Neural cell (in vitro differentiated cells): ENCODE measurements around the gene NKD2. TPM values are rescaled to one million over a fixed set of nuclear protein-coding genes. Genes with fewer than 3 reads are reported as not detected.

Experiments used
- H2AFZ ChIP-seq: fragments of 200-600, 300-800 bp; sonication (generic), shearing (Covaris generic); 2 replicates; pipeline ENCODE4 v1.6.0; 2014; ENCODE audit warnings: low read depth, mild to moderate bottlenecking, antibody characterized with exemption, low read length, moderate library complexity
- H3F3A ChIP-seq: fragments of 200-600 bp; shearing (Covaris generic); 2 replicates; pipeline ENCODE4 v1.6.1; 2016; ENCODE audit warnings: mild to moderate bottlenecking, moderate library complexity, mixed read lengths, antibody characterized with exemption, low read length; ENCODE audit not compliant: insufficient read depth, poor library complexity, severe bottlenecking
- H3K27ac ChIP-seq: fragments of 200-600, 300-800 bp; sonication (generic), shearing (Covaris generic); 2 replicates; pipeline ENCODE4 v1.5.1; 2014; ENCODE audit warnings: mild to moderate bottlenecking, low read length, moderate library complexity
- H3K27me3 ChIP-seq: fragments of 300-800, 200-600 bp; sonication (generic), shearing (Covaris generic); 2 replicates; pipeline ENCODE4 v1.6.0; 2014; ENCODE audit warnings: mild to moderate bottlenecking, low read depth, low read length, moderate library complexity; ENCODE audit not compliant: insufficient read depth
- H3K36me3 ChIP-seq: fragments of 300-800, 200-600 bp; sonication (generic), shearing (Covaris generic); 2 replicates; pipeline ENCODE4 v1.5.1; 2014; ENCODE audit warnings: mild to moderate bottlenecking, antibody characterized with exemption, low read length, moderate library complexity; ENCODE audit not compliant: insufficient read depth
- H3K4me2 ChIP-seq: fragments of 300-800, 200-600 bp; sonication (generic), shearing (Covaris generic); 2 replicates; pipeline ENCODE4 v1.6.0; 2014; ENCODE audit warnings: mild to moderate bottlenecking, low read length
- H3K4me3 ChIP-seq: fragments of 300-800, 200-600 bp; sonication (generic), shearing (Covaris generic); 2 replicates; pipeline ENCODE4 v1.5.1; 2014; ENCODE audit warnings: mild to moderate bottlenecking, low read length, moderate library complexity
- H3K79me2 ChIP-seq: fragments of 200-600 bp; shearing (Covaris generic); replicated peaks from 2 replicates; pipeline ENCODE4 v1.6.0; 2014; ENCODE audit warnings: mild to moderate bottlenecking, low read length, moderate library complexity; ENCODE audit not compliant: insufficient read depth
- H3K9ac ChIP-seq: fragments of 300-800, 200-600 bp; sonication (generic), shearing (Covaris generic); 2 replicates; pipeline ENCODE4 v1.6.1; 2016; ENCODE audit warnings: mild to moderate bottlenecking, low read length, mixed read lengths
- H3K9me2 ChIP-seq: fragments of 200-600 bp; shearing (Covaris generic); 2 replicates; pipeline ENCODE4 v1.6.1; 2016; ENCODE audit warnings: mild to moderate bottlenecking, low read length, mixed read lengths; ENCODE audit not compliant: insufficient read depth
- H3K9me3 ChIP-seq: fragments of 200-600, 300-800 bp; sonication (generic), shearing (Covaris generic); 2 replicates; pipeline ENCODE4 v1.6.1; 2016; ENCODE audit warnings: mild to moderate bottlenecking, mixed run types, low read length, moderate library complexity, mixed read lengths
- H4K20me1 ChIP-seq: fragments of 200-600 bp; shearing (Covaris generic); 2 replicates; pipeline ENCODE4 v1.6.1; 2016; ENCODE audit warnings: mild to moderate bottlenecking, mixed run types; ENCODE audit not compliant: insufficient read depth
- EP300 ChIP-seq: fragments of 450-650 bp; conservative IDR thresholded peaks from 2 replicates; pipeline ENCODE4 v1.6.1; 2014; ENCODE audit warnings: antibody characterized with exemption, mild to moderate bottlenecking, moderate library complexity; ENCODE audit not compliant: poor library complexity, severe bottlenecking
- EZH2 ChIP-seq: fragments of 200-600, 300-800 bp; shearing (Covaris generic), sonication (generic); IDR thresholded peaks from 2 replicates; pipeline ENCODE4 v1.6.1; 2014; ENCODE audit warnings: antibody characterized with exemption, low read length, borderline replicate concordance, mild to moderate bottlenecking; ENCODE audit not compliant: insufficient read depth, poor library complexity, severe bottlenecking
- MXI1 ChIP-seq: fragments of 450-650 bp; conservative IDR thresholded peaks from 2 replicates; pipeline ENCODE4 v1.6.1; 2014; ENCODE audit warnings: antibody characterized with exemption, mild to moderate bottlenecking; ENCODE audit not compliant: poor library complexity, severe bottlenecking
- POLR2AphosphoS5 ChIP-seq: IDR thresholded peaks from 2 replicates; pipeline ENCODE4 v1.6.1; 2012
- RAD21 ChIP-seq: fragments of 450-650 bp; conservative IDR thresholded peaks from 2 replicates; pipeline ENCODE4 v1.6.1; 2014; ENCODE audit warnings: antibody characterized with exemption, mild to moderate bottlenecking, moderate library complexity
- SMC3 ChIP-seq: fragments of 450-650 bp; conservative IDR thresholded peaks from 2 replicates; pipeline ENCODE4 v1.6.1; 2014; ENCODE audit warnings: antibody characterized with exemption, mild to moderate bottlenecking, moderate library complexity; ENCODE audit not compliant: poor library complexity
- TAF1 ChIP-seq: IDR thresholded peaks from 2 replicates; pipeline ENCODE4 v1.6.1; 2012; ENCODE audit warnings: low read depth
- polyA plus RNA-seq: library from polyadenylated mRNA; depleted of rRNA; stranded (reverse); fragments of >200 nt; gene quantifications from 2 replicates; pipeline ENCODE4 v1.2.3, GENCODE V29; 2014
- TF ChIP-seq, protein P1 (sequence below): fragments of 450-650 bp; IDR thresholded peaks from 2 replicates; pipeline ENCODE4 v1.5.1; 2014; ENCODE audit warnings: antibody characterized with exemption, mild to moderate bottlenecking, moderate library complexity; ENCODE audit not compliant: poor library complexity, severe bottlenecking
- TF ChIP-seq, protein P2 (sequence below): IDR thresholded peaks from 2 replicates; pipeline ENCODE4 v1.6.1; 2012; ENCODE audit warnings: borderline replicate concordance

The NKD2 gene
- polyA plus RNA-seq, 1 donor from 2014 or later: 7.2 TPM

DNA sequence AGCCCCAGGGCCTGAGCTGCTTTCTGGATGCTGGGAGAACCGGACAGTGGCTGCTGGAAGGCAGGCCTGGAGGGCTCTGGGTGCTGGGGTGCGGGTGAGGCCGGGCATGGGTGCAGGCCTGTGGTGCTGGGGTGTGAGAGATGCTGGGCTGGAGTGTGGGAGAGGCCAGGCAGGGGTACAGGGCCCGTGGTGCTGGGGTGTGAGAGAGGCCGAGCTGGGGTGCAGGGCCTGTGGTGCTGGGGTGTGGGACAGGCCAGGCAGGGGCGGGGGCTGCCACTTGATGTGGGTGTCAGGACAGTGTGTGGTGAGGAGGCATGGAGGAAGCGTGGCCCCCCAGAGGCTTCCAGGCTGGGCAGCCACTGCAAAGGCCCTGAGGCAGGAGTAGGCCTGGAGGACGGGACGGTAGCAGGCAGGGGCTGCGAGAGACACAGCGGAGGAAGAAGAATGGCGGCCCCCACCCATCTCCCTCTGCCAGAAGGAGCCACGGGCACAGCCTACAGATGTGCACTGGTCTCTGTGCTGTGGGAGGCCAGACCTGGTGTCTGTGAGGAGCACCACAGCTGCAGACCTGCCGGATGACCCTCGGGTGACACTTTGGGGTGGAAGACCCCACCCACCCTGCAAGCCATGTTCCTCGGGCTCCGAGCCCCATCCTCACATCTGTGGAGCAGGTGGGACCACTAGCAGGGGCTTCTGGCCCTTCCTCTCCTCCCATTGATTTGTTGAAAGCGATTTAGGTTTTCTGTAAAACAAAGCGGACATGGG is 9.3 kb downstream of the NKD2 start:
- Histone ChIP-seq H3K27ac (no peak overlapping the region), H4K20me1 (no peaks in the 10 kb centered on the region), H3K79me2 (no peaks in the 10 kb centered on the region), H3K27me3 (no peaks in the 10 kb centered on the region), H3K9ac (no peak overlapping the region), H2AFZ (no peak overlapping the region), H3F3A (no peaks in the 10 kb centered on the region), H3K4me2 (no peak overlapping the region), H3K9me3 (no peaks in the 10 kb centered on the region), H3K4me3 (no peak overlapping the region), H3K36me3 (no peaks in the 10 kb centered on the region), H3K9me2 (no peaks in the 10 kb centered on the region)
- TF ChIP-seq EP300 (no peak), RAD21 (no peak), MXI1 (no peak), POLR2AphosphoS5 (no peak), SMC3 (no peak), EZH2 (no peak), TAF1 (no peak)
- TF ChIP-seq, protein P1, sequence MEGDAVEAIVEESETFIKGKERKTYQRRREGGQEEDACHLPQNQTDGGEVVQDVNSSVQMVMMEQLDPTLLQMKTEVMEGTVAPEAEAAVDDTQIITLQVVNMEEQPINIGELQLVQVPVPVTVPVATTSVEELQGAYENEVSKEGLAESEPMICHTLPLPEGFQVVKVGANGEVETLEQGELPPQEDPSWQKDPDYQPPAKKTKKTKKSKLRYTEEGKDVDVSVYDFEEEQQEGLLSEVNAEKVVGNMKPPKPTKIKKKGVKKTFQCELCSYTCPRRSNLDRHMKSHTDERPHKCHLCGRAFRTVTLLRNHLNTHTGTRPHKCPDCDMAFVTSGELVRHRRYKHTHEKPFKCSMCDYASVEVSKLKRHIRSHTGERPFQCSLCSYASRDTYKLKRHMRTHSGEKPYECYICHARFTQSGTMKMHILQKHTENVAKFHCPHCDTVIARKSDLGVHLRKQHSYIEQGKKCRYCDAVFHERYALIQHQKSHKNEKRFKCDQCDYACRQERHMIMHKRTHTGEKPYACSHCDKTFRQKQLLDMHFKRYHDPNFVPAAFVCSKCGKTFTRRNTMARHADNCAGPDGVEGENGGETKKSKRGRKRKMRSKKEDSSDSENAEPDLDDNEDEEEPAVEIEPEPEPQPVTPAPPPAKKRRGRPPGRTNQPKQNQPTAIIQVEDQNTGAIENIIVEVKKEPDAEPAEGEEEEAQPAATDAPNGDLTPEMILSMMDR: no peak
- TF ChIP-seq, protein P2, sequence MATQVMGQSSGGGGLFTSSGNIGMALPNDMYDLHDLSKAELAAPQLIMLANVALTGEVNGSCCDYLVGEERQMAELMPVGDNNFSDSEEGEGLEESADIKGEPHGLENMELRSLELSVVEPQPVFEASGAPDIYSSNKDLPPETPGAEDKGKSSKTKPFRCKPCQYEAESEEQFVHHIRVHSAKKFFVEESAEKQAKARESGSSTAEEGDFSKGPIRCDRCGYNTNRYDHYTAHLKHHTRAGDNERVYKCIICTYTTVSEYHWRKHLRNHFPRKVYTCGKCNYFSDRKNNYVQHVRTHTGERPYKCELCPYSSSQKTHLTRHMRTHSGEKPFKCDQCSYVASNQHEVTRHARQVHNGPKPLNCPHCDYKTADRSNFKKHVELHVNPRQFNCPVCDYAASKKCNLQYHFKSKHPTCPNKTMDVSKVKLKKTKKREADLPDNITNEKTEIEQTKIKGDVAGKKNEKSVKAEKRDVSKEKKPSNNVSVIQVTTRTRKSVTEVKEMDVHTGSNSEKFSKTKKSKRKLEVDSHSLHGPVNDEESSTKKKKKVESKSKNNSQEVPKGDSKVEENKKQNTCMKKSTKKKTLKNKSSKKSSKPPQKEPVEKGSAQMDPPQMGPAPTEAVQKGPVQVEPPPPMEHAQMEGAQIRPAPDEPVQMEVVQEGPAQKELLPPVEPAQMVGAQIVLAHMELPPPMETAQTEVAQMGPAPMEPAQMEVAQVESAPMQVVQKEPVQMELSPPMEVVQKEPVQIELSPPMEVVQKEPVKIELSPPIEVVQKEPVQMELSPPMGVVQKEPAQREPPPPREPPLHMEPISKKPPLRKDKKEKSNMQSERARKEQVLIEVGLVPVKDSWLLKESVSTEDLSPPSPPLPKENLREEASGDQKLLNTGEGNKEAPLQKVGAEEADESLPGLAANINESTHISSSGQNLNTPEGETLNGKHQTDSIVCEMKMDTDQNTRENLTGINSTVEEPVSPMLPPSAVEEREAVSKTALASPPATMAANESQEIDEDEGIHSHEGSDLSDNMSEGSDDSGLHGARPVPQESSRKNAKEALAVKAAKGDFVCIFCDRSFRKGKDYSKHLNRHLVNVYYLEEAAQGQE: no peak

DNA sequence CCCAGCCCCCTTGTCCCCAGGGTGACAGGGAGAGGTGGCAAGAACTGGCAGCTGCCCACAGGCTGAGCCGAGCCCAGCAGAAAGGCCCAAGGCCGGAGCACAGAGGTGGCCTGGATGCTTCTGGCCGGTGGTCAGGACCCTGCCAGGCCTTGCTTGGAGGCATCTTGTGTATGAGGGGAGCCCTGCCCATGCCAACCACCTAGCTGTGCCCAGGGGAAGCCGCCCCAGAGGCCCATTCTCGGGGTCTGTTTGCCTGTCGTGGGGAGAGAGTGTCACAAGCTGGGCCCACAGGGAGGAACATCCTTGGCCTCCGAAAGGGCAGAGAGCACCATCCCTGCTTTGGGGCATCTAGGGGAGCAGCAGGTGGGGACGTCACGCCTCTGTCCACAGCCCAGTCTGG is 10.0 kb downstream of the NKD2 start:
- no peak overlapping the region for H3K27ac ChIP-seq
- no peak overlapping the region for H3K4me2 ChIP-seq
- no peak for TF ChIP-seq EZH2
- TF ChIP-seq SMC3: no peak
- TF ChIP-seq TAF1: no peak
- TF ChIP-seq, protein P2: no peak
- TF ChIP-seq, protein P1: no peak
- TF ChIP-seq MXI1: no peak
- TF ChIP-seq POLR2AphosphoS5: no peak
- TF ChIP-seq RAD21: no peak

More for the DNA sequence above, 10.0 kb downstream of the NKD2 start:
- Histone ChIP-seq H3K9me3 (no peaks in the 10 kb centered on the region), H3K4me3 (no peak overlapping the region), H3K36me3 (no peaks in the 10 kb centered on the region), H3F3A (no peaks in the 10 kb centered on the region), H4K20me1 (no peaks in the 10 kb centered on the region), H3K9ac (no peak overlapping the region), H2AFZ (no peak overlapping the region), H3K27me3 (no peaks in the 10 kb centered on the region), H3K79me2 (no peaks in the 10 kb centered on the region), H3K9me2 (no peaks in the 10 kb centered on the region)
